AG09309 (cell line): ENCODE data around the gene CD34.

ENCODE experiments used
- DNase-seq: peaks from one replicate; pipeline ENCODE4 v3.0.0-alpha.2; 2010; ENCODE audit warnings: low read depth
- H3K4me3 ChIP-seq: 2 replicates; pipeline ENCODE4 v1.5.1; 2011; ENCODE audit warnings: mild to moderate bottlenecking, low read depth, low read length, moderate library complexity; ENCODE audit not compliant: control insufficient read depth
- CTCF ChIP-seq: IDR thresholded peaks from 2 replicates; pipeline ENCODE4 v1.5.1; 2011; ENCODE audit warnings: mild to moderate bottlenecking, low read depth, low read length, inconsistent platforms; ENCODE audit not compliant: insufficient read depth, control insufficient read depth; ENCODE audit errors: missing control alignments

Gene CD34

GRCh38 chr1:207863893-207864535 lies 46.9 kb downstream of the CD34 start:
- no peak for TF ChIP-seq CTCF
- H3K4me3 ChIP-seq = no peak overlapping the region
- DNase-seq = no peak

GRCh38 chr1:207862241-207862787 lies 48.6 kb downstream of the CD34 start:
- peak; percentile 63 for DNase-seq
- no peak for TF ChIP-seq CTCF
- no peak overlapping the region for H3K4me3 ChIP-seq

- no peak for DNase-seq
- TF ChIP-seq CTCF = no peak
- no peak overlapping the region for H3K4me3 ChIP-seq
Observed at GRCh38 chr1:207861442-207862177, 49.3 kb downstream of the CD34 start.

GRCh38 chr1:207860531-207860930 lies 50.4 kb downstream of the CD34 start:
- DNase-seq = no peak
- H3K4me3 ChIP-seq = no peak overlapping the region
- no peak for TF ChIP-seq CTCF

- no peak for TF ChIP-seq CTCF
- no peak overlapping the region for H3K4me3 ChIP-seq
- no peak for DNase-seq
Observed at GRCh38 chr1:207858806-207859205, 52.1 kb downstream of the CD34 start.

GRCh38 chr1:207858281-207858680 lies 52.6 kb downstream of the CD34 start:
- H3K4me3 ChIP-seq = no peak overlapping the region
- DNase-seq = no peak
- no peak for TF ChIP-seq CTCF
